ENCODE results near the gene CPLX3.

DNA sequence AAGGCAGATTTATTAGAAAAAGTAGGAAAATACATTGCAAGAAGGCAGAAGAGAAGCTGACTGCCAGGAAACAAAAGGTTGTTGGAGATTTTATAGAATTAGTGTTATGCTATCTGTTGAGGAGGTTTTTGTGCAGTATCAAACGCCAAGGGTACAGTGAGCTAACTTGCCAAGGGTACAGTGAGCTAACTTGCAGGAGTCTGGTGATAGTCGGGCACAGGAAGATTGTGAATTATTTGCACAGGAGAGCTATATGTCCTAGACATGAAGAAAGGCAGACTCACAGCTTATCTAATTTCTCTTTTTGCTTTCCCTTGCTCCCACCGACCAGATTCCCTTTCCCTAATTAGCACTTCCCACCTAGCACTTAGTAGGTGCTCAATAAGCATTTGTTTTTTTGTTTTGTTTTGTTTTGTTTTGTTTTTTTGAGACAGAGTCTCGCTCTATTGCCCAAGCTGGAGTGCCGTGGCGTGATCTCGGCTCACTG lies 47.2 kb upstream of the CPLX3 start:
- TF ChIP-seq, protein P1, sequence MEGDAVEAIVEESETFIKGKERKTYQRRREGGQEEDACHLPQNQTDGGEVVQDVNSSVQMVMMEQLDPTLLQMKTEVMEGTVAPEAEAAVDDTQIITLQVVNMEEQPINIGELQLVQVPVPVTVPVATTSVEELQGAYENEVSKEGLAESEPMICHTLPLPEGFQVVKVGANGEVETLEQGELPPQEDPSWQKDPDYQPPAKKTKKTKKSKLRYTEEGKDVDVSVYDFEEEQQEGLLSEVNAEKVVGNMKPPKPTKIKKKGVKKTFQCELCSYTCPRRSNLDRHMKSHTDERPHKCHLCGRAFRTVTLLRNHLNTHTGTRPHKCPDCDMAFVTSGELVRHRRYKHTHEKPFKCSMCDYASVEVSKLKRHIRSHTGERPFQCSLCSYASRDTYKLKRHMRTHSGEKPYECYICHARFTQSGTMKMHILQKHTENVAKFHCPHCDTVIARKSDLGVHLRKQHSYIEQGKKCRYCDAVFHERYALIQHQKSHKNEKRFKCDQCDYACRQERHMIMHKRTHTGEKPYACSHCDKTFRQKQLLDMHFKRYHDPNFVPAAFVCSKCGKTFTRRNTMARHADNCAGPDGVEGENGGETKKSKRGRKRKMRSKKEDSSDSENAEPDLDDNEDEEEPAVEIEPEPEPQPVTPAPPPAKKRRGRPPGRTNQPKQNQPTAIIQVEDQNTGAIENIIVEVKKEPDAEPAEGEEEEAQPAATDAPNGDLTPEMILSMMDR (IDR thresholded peaks at IDR 0.05; ENCODE audit: control extremely low read depth in 1 of 3, insufficient read depth in 1 of 3, low read depth in 1 of 3, low read length in 3 of 3): no peak
- no peak for TF ChIP-seq POLR2A (IDR thresholded peaks at IDR 0.05; ENCODE audit: control extremely low read depth in 1 of 2, low read depth in 2 of 2, low read length in 2 of 2)

Measured in H1 (cell line).